Nephron progenitor cell (in vitro differentiated cells): ENCODE results near the gene FKBP6.
"Not testable (repeated sequence)": the region's sequence is repeated elsewhere in the genome, so short reads cannot be mapped to it uniquely, and the experiment has no call there.

Source experiments
- DNase-seq: peaks from one replicate; pipeline ENCODE4 v3.0.0; 2021
- H3K27ac Mint-ChIP-seq: 2 replicates; pipeline ENCODE4 v1.8.0; 2021; ENCODE audit warnings: mild to moderate bottlenecking, moderate library complexity, mixed read lengths
- H3K27me3 Mint-ChIP-seq: 2 replicates; pipeline ENCODE4 v1.8.0; 2021; ENCODE audit warnings: mild to moderate bottlenecking, low read depth, mixed read lengths; ENCODE audit not compliant: poor library complexity
- H3K36me3 Mint-ChIP-seq: 2 replicates; pipeline ENCODE4 v1.8.0; 2021; ENCODE audit warnings: low read depth, mixed read lengths
- H3K4me1 Mint-ChIP-seq: 2 replicates; pipeline ENCODE4 v1.8.0; 2021; ENCODE audit warnings: mixed read lengths
- H3K4me3 Mint-ChIP-seq: 2 replicates; pipeline ENCODE4 v1.8.0; 2021; ENCODE audit warnings: mild to moderate bottlenecking, moderate library complexity, mixed read lengths
- H3K9me3 Mint-ChIP-seq: 2 replicates; pipeline ENCODE4 v1.8.0; 2021; ENCODE audit warnings: mild to moderate bottlenecking, moderate library complexity, mixed read lengths
- TF ChIP-seq, protein P1 (sequence below): fragments of 200-600 bp; sonication (generic); IDR thresholded peaks from 2 replicates; pipeline ENCODE4 v1.5.0; 2021; ENCODE audit warnings: antibody characterized with exemption

The FKBP6 gene

DNA sequence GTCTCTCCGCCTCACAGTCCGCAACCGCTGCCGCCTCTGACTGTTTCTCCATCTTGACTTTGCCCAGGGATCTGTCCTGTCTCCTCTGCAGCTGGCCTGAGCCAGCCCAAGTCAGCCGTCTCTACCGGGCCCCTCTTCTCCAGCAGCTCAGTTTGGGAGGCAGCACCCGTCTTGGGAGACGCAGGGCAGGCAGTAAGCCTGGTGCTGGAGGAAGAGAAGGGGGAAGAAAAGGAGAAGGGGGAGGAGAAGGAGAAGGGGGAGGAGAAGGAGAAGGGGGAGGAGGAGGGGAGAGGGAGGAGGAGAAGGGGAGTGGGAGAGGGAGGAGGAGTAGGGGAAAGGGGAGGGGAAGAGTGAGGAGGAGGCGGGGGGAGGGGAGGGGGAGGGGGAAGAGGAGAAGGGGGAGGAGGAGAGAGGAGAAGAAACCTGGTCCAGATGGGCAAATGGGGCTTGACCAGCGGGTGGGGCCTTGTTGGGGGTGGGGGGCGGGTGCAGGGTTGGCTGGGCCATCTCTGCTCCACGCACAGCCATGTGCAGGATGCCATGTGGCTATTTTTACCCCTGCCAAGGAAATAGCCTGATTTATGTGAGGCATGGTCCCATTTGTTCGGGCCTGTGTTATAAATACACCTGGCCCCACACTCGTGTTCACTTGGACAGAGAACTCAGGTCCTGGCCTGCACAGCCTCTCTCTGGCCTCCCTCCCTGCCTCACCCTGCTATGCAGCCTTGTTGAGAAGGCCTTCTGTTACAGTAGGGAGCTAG is 69.7 kb downstream of the FKBP6 start:
- DNase-seq, result peak; percentile 36
- peak overlapping the region; percentile 86 for H3K4me3 Mint-ChIP-seq
- no peaks in the 10 kb centered on the region for H3K36me3 Mint-ChIP-seq
- H3K27ac Mint-ChIP-seq, result peak overlapping the region; percentile 53
- H3K27me3 Mint-ChIP-seq, result no peaks in the 10 kb centered on the region
- peaks cover 6% of the 10 kb centered on the region for H3K9me3 Mint-ChIP-seq
- H3K4me1 Mint-ChIP-seq, result peaks cover 33% of the 10 kb centered on the region
- TF ChIP-seq, protein P1, sequence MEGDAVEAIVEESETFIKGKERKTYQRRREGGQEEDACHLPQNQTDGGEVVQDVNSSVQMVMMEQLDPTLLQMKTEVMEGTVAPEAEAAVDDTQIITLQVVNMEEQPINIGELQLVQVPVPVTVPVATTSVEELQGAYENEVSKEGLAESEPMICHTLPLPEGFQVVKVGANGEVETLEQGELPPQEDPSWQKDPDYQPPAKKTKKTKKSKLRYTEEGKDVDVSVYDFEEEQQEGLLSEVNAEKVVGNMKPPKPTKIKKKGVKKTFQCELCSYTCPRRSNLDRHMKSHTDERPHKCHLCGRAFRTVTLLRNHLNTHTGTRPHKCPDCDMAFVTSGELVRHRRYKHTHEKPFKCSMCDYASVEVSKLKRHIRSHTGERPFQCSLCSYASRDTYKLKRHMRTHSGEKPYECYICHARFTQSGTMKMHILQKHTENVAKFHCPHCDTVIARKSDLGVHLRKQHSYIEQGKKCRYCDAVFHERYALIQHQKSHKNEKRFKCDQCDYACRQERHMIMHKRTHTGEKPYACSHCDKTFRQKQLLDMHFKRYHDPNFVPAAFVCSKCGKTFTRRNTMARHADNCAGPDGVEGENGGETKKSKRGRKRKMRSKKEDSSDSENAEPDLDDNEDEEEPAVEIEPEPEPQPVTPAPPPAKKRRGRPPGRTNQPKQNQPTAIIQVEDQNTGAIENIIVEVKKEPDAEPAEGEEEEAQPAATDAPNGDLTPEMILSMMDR, result no peak

DNA sequence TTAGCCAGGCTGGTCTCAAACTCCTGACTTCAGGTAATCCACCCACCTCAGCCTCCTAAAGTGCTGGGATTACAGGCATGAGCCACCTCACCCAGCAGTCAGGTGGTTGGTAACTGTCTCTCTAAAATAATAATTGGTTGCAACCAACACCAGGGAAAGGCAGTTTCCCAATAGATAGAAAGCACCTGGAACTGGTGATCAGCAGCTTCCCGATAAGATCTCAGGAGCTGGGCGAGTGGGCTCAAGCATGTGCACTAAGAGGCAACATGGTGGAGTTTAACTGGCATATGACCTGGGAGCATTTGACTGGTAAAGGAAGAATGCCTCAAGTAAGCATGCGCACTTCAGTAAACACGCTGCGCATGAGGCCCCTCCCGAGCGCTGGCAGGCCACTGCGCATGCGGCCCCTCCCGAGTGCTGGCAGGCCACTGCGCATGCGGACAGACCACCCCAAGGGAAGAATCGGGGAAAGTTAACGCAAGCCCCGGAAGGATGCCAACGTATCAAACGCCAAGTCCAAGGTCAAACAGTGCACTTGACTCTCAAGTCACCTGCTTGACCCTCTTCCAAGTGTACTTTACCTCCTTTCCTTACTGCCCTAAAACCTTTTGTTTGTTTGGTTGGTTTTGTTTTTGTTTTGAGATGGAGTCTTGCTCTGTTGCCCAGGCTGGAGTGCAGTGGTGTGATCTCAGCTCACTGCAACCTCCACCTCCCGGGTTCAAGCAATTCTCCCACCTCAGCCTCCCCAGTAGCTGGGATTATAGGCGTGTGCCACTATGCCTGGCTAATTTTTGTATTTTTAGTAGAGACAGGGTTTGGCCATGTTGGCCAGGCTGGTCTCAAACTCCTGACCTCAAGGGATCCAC is 71.5 kb downstream of the FKBP6 start:
- not testable (repeated sequence) for DNase-seq, H3K9me3 Mint-ChIP-seq, H3K27me3 Mint-ChIP-seq

DNA sequence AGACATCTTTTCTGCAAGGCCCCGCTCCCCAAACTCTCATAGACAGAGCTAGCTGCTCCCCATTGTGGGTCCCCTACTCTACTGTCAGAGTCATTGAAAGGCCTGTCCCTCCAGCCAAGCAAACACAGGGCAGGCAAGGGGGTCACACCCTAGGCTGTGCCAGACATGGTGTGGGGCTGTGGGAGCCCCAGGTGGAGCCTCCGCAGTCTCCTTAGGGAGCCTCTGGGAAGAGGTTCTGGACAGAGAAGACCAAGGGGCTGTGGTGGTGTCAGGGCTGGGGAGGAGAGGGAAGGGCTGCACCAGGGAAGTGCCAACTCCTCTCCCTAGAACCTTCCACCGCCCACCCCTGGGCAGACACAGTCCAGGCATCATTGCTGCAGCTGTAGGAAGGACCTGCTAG is 76.9 kb downstream of the FKBP6 start:
- DNase-seq, H3K27ac Mint-ChIP-seq, H3K36me3 Mint-ChIP-seq, H3K9me3 Mint-ChIP-seq, H3K27me3 Mint-ChIP-seq, H3K4me3 Mint-ChIP-seq: not testable (repeated sequence)
- peaks cover 11% of the 10 kb centered on the region for H3K4me1 Mint-ChIP-seq

More for the DNA sequence above, 71.5 kb downstream of the FKBP6 start:
- H3K27ac Mint-ChIP-seq, H3K4me3 Mint-ChIP-seq, H3K36me3 Mint-ChIP-seq: not testable (repeated sequence)
- H3K4me1 Mint-ChIP-seq, result peaks cover 33% of the 10 kb centered on the region
